Measurements from ENCODE around the gene OR11A1.

- TF ChIP-seq, protein P1, sequence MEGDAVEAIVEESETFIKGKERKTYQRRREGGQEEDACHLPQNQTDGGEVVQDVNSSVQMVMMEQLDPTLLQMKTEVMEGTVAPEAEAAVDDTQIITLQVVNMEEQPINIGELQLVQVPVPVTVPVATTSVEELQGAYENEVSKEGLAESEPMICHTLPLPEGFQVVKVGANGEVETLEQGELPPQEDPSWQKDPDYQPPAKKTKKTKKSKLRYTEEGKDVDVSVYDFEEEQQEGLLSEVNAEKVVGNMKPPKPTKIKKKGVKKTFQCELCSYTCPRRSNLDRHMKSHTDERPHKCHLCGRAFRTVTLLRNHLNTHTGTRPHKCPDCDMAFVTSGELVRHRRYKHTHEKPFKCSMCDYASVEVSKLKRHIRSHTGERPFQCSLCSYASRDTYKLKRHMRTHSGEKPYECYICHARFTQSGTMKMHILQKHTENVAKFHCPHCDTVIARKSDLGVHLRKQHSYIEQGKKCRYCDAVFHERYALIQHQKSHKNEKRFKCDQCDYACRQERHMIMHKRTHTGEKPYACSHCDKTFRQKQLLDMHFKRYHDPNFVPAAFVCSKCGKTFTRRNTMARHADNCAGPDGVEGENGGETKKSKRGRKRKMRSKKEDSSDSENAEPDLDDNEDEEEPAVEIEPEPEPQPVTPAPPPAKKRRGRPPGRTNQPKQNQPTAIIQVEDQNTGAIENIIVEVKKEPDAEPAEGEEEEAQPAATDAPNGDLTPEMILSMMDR (conservative IDR thresholded peaks at IDR 0.05; ENCODE audit: low read depth, low read length): no peak
- TF ChIP-seq EZH2 (IDR thresholded peaks at IDR 0.05; ENCODE audit: low read length, unreplicated experiment): no peak
- no peak for TF ChIP-seq EZH2phosphoT487 (IDR thresholded peaks at IDR 0.05; ENCODE audit: borderline replicate concordance, low read length)
These were observed 34.7 kb upstream of the OR11A1 start for GRCh38 chr6:29491574-29491973.

Measured in PC-3 (cell line).